Loucy (cell line): ENCODE measurements around the gene WIZ.
"Not testable (repeated sequence)": the region's sequence is repeated elsewhere in the genome, so short reads cannot be mapped to it uniquely, and the experiment has no call there.

ENCODE experiments used
- H2AFZ ChIP-seq: fragments of 200-600 bp; sonication (generic); 2 replicates; pipeline ENCODE4 v1.6.0; 2016; ENCODE audit warnings: antibody characterized with exemption, mild to moderate bottlenecking, low read length, moderate library complexity
- H3F3A ChIP-seq: fragments of 200-600 bp; 2 replicates; pipeline ENCODE4 v1.6.0; 2016; ENCODE audit warnings: antibody characterized with exemption, low read depth, mild to moderate bottlenecking
- H3K27me3 ChIP-seq: fragments of 200-600 bp; sonication (generic); 2 replicates; pipeline ENCODE4 v1.6.1; 2014; ENCODE audit warnings: low read length, mild to moderate bottlenecking; ENCODE audit not compliant: insufficient read depth, poor library complexity, severe bottlenecking
- H3K36me3 ChIP-seq: fragments of 200-600 bp; sonication (generic); 2 replicates; pipeline ENCODE4 v1.6.1; 2016; ENCODE audit warnings: low read length; ENCODE audit not compliant: insufficient read depth
- H3K4me1 ChIP-seq: fragments of 200-600 bp; sonication (generic); 2 replicates; pipeline ENCODE4 v1.5.1; 2014; ENCODE audit warnings: low read length, mild to moderate bottlenecking; ENCODE audit not compliant: insufficient read depth, poor library complexity, severe bottlenecking
- H3K4me2 ChIP-seq: fragments of 200-600 bp; sonication (generic); 2 replicates; pipeline ENCODE4 v1.6.0; 2014; ENCODE audit warnings: antibody characterized with exemption, low read length, low read depth, mild to moderate bottlenecking; ENCODE audit not compliant: poor library complexity, severe bottlenecking
- H3K4me3 ChIP-seq: fragments of 200-600 bp; sonication (generic); 2 replicates; pipeline ENCODE4 v1.5.1; 2014; ENCODE audit warnings: low read length, mild to moderate bottlenecking, mixed read lengths; ENCODE audit not compliant: poor library complexity, severe bottlenecking
- H3K79me2 ChIP-seq: fragments of 200-600 bp; sonication (generic); 2 replicates; pipeline ENCODE4 v1.6.1; 2014; ENCODE audit warnings: low read length; ENCODE audit not compliant: insufficient read depth
- H3K9ac ChIP-seq: fragments of 200-600 bp; sonication (generic); 2 replicates; pipeline ENCODE4 v1.6.0; 2014; ENCODE audit warnings: mild to moderate bottlenecking, low read depth, low read length, moderate library complexity; ENCODE audit not compliant: poor library complexity, severe bottlenecking
- H3K9me2 ChIP-seq: fragments of 200-600 bp; sonication (generic); replicated peaks from 2 replicates; pipeline ENCODE4 v1.6.1; 2016; ENCODE audit warnings: low read depth, low read length, mixed read lengths
- H3K9me3 ChIP-seq: fragments of 200-600 bp; sonication (generic); 2 replicates; pipeline ENCODE4 v1.6.1; 2014; ENCODE audit warnings: mild to moderate bottlenecking, antibody characterized with exemption, low read length, low read depth; ENCODE audit not compliant: insufficient read depth
- H4K20me1 ChIP-seq: fragments of 200-600 bp; sonication (generic); 2 replicates; pipeline ENCODE4 v1.6.0; 2014; ENCODE audit warnings: antibody characterized with exemption, low read length, mild to moderate bottlenecking; ENCODE audit not compliant: insufficient read depth, poor library complexity, severe bottlenecking
- EZH2phosphoT487 ChIP-seq: fragments of 200-600 bp; IDR thresholded peaks from 2 replicates; pipeline ENCODE4 v1.6.1; 2018; ENCODE audit warnings: antibody characterized with exemption, mild to moderate bottlenecking, moderate library complexity, borderline replicate concordance
- TF ChIP-seq, protein P1 (sequence below): fragments of 200-600 bp; sonication (generic); conservative IDR thresholded peaks from 2 replicates; pipeline ENCODE4 v1.5.1; 2014; ENCODE audit warnings: mild to moderate bottlenecking, antibody characterized with exemption, low read length

The WIZ gene

DNA sequence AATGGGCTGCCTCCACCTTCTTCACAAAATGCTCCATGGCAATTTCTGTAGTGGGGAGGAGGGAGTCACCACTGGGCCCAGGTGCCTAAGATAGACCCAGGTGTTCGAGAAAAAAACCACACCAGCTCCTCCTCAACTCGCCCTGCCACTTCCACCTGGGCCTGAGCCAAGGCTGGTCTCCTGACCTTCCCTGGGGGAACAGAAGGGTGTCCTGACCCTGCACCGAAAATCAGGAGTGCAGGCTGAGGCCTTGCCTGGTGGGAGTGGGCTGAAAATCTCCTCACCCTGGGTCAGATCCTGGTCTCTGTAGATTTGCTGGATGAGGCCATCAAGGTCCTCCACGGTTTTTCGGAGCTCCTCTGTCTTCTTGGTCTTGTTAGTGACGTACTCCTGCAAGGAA lies 52.5 kb downstream of the WIZ start:
- Histone ChIP-seq H2AFZ (no peak overlapping the region), H3K9me2 (no peaks in the 10 kb centered on the region), H3K27me3 (no peaks in the 10 kb centered on the region), H3K9ac (no peak overlapping the region), H3K4me2 (no peak overlapping the region), H3K4me3 (no peak overlapping the region), H3K36me3 (peaks cover 93% of the 10 kb centered on the region), H3K79me2 (peaks cover 20% of the 10 kb centered on the region; the same call in 1 of the 2 replicates), H3K9me3 (no peaks in the 10 kb centered on the region), H3K4me1 (no peaks in the 10 kb centered on the region), H4K20me1 (peaks cover 17% of the 10 kb centered on the region), H3F3A (no peaks in the 10 kb centered on the region)
- TF ChIP-seq EZH2phosphoT487: no peak
- TF ChIP-seq, protein P1, sequence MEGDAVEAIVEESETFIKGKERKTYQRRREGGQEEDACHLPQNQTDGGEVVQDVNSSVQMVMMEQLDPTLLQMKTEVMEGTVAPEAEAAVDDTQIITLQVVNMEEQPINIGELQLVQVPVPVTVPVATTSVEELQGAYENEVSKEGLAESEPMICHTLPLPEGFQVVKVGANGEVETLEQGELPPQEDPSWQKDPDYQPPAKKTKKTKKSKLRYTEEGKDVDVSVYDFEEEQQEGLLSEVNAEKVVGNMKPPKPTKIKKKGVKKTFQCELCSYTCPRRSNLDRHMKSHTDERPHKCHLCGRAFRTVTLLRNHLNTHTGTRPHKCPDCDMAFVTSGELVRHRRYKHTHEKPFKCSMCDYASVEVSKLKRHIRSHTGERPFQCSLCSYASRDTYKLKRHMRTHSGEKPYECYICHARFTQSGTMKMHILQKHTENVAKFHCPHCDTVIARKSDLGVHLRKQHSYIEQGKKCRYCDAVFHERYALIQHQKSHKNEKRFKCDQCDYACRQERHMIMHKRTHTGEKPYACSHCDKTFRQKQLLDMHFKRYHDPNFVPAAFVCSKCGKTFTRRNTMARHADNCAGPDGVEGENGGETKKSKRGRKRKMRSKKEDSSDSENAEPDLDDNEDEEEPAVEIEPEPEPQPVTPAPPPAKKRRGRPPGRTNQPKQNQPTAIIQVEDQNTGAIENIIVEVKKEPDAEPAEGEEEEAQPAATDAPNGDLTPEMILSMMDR: no peak

DNA sequence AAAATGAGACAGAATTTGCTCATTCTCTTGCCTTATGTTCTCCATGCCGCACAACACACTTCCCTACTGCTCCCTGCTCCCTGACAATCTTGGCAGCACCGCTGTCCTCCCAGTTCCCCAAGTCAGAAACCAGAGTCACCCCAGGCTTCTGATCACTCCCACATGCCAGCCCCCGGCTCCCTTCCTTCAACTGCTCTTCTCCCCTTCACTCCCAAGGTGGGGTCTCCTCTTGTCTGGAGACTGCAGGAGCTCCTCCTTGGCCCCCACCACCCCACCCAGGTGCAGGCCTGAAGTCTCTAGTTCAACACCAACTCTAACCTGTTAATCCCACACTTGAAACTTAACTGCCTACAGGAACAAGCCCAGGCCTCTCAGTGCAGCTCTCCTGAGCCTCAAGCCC lies 53.3 kb downstream of the WIZ start:
- Histone ChIP-seq H3K79me2 (peaks cover 16% of the 10 kb centered on the region; the same call in 1 of the 2 replicates), H3K36me3 (peaks cover 92% of the 10 kb centered on the region), H3K9ac (no peak overlapping the region), H3K9me2 (no peaks in the 10 kb centered on the region), H3K4me1 (no peaks in the 10 kb centered on the region), H4K20me1 (peaks cover 12% of the 10 kb centered on the region), H3K4me2 (no peak overlapping the region), H3F3A (no peaks in the 10 kb centered on the region), H3K4me3 (no peak overlapping the region), H3K9me3 (no peaks in the 10 kb centered on the region), H3K27me3 (no peaks in the 10 kb centered on the region), H2AFZ (no peak overlapping the region)
- TF ChIP-seq EZH2phosphoT487: no peak
- TF ChIP-seq, protein P1: no peak

DNA sequence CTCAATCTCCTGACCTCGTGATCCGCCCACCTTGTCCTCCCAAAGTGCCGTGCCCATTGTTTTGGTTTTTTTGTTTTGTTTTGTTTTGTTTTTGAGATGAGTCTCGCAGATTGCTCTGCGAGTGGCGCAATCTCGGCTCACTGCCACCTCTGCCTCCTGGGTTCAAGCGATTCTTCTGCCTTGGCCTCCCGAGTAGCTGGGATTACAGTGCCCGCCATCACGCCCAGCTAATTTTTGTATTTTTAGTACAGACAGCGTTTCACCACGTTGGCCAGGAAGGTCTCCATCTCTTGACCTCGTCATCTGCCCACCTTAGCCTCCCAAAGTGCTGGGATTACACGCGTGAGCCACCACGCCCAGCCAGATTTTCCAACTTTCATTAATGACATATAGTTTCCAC lies 54.5 kb downstream of the WIZ start:
- not testable (repeated sequence) for H3K79me2 ChIP-seq

DNA sequence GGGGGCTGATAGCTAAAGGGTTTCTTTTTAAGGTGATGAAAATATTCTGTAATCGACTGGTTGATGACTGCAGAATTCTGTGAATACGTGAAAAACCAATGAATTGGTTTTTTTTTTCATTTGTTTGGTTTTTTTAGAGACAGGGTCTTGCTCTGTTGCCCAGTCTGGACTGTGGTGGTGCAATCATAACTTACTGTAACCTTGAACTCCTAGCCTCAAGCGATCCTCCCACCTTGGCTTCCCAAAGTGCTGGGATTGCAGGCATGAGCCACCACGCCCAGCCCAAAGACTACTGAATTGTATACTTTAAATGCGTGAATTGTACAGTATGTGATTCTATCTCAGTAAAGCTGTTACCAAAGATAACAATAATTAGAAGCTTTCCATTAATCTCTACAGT lies 55.3 kb downstream of the WIZ start:
- no peaks in the 10 kb centered on the region for H3K9me3 ChIP-seq
- no peak overlapping the region for H3K9ac ChIP-seq
- TF ChIP-seq EZH2phosphoT487: no peak
- H3K4me3 ChIP-seq: no peak overlapping the region
- H2AFZ ChIP-seq: no peak overlapping the region
- no peaks in the 10 kb centered on the region for H3K27me3 ChIP-seq
- H3K4me2 ChIP-seq: no peak overlapping the region
- H3K36me3 ChIP-seq: peaks cover 72% of the 10 kb centered on the region
- no peaks in the 10 kb centered on the region for H3F3A ChIP-seq
- H3K4me1 ChIP-seq: no peaks in the 10 kb centered on the region
- H3K79me2 ChIP-seq: peaks cover 11% of the 10 kb centered on the region; the same call in 1 of the 2 replicates
- no peaks in the 10 kb centered on the region for H3K9me2 ChIP-seq
- peaks cover 8% of the 10 kb centered on the region for H4K20me1 ChIP-seq

More for the DNA sequence above, 54.5 kb downstream of the WIZ start:
- H3K4me1 ChIP-seq, H2AFZ ChIP-seq, H4K20me1 ChIP-seq, H3K27me3 ChIP-seq, H3K9me2 ChIP-seq, H3K9me3 ChIP-seq, H3K4me3 ChIP-seq, H3F3A ChIP-seq, H3K4me2 ChIP-seq, H3K9ac ChIP-seq: not testable (repeated sequence)
- H3K36me3 ChIP-seq: peaks cover 80% of the 10 kb centered on the region
